Measurements from ENCODE around the gene TYMS. TPM values are rescaled to one million over a fixed set of nuclear protein-coding genes. Genes with fewer than 3 reads are reported as not detected.

Gene TYMS
- total RNA-seq, 1 experiment from 2014 or later = 149 TPM

DNA sequence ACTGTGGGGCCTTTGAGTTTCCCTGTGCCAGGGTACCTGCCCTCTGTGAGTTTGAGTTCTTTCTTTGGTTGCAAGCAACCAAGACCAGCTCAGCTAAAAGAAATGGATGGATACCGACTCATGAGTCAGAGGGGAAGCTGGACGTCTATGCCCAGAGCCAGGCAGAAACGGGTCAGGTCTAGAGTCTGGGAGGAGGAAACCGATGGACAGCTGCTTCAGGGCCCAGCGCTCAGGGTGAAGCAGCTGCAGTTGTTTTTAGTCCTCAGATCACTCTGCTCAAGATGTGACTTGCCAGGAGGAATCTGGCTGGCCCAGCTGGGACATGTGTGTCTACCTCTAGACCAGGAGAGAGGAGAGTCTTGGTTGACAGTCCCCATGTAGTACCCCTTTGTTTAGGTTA, 10.1 kb upstream of the TYMS start:
- Histone ChIP-seq H3K4me2 (no peak overlapping the region), H3K36me3 (ENCODE audit: low read depth) (no peaks in the 10 kb centered on the region), H3K27ac (no peak overlapping the region), H3K4me1 (replicated peaks; ENCODE audit: insufficient read depth) (no peaks in the 10 kb centered on the region; the same call in 1 of the 2 replicates), H2AFZ (no peak overlapping the region), H4K20me1 (ENCODE audit: insufficient read depth) (no peaks in the 10 kb centered on the region), H3F3A (ENCODE audit: insufficient read depth, low read depth) (no peaks in the 10 kb centered on the region), H3K4me3 (no peak overlapping the region), H3K9me3 (ENCODE audit: insufficient read depth, low read depth) (no peaks in the 10 kb centered on the region), H3K9me2 (ENCODE audit: insufficient read depth) (no peaks in the 10 kb centered on the region), H3K79me2 (ENCODE audit: low read depth) (no peaks in the 10 kb centered on the region), H3K27me3 (ENCODE audit: insufficient read depth, low read depth) (no peaks in the 10 kb centered on the region)
- intact Hi-C loops (cut with micrococcal nuclease; ENCODE audit: unreplicated experiment) = no loop called here
- BruUV-seq (replicated peaks) = no TSS peak
- ChIA-PET POLR2A (ENCODE audit: unreplicated experiment) (no interaction called here), CTCF (no interaction called here)
- DNase-seq = no peak
- TF ChIP-seq, protein P1, sequence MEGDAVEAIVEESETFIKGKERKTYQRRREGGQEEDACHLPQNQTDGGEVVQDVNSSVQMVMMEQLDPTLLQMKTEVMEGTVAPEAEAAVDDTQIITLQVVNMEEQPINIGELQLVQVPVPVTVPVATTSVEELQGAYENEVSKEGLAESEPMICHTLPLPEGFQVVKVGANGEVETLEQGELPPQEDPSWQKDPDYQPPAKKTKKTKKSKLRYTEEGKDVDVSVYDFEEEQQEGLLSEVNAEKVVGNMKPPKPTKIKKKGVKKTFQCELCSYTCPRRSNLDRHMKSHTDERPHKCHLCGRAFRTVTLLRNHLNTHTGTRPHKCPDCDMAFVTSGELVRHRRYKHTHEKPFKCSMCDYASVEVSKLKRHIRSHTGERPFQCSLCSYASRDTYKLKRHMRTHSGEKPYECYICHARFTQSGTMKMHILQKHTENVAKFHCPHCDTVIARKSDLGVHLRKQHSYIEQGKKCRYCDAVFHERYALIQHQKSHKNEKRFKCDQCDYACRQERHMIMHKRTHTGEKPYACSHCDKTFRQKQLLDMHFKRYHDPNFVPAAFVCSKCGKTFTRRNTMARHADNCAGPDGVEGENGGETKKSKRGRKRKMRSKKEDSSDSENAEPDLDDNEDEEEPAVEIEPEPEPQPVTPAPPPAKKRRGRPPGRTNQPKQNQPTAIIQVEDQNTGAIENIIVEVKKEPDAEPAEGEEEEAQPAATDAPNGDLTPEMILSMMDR (conservative IDR thresholded peaks at IDR 0.05) = no peak
- TF ChIP-seq EZH2 (IDR thresholded peaks at IDR 0.05; ENCODE audit: low read depth) = no peak

DNA sequence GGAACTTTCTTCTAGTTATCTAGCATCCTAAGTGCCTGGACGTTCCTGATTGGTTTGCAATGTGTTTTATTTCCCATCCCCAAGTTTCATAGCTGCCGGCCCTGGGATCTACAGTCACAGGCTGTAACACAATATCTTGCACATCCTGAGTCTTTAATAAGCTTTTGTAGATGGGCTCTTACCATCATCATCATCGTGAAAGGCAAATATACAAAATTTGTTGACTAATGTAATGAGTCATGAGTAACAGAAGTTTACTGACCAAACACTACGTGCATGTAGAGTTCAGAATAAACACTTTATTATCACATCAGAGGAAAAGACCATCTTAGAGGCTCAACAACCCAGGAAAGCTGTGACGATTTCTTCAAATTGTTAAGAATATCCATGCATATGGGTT, 8.1 kb upstream of the TYMS start:
- CTCF ChIA-PET = no interaction called here
- Histone ChIP-seq H3K27me3 (ENCODE audit: insufficient read depth, low read depth) (no peaks in the 10 kb centered on the region), H3K9me2 (ENCODE audit: insufficient read depth) (no peaks in the 10 kb centered on the region), H3K79me2 (ENCODE audit: low read depth) (no peaks in the 10 kb centered on the region), H3K36me3 (ENCODE audit: low read depth) (no peaks in the 10 kb centered on the region), H3K4me3 (no peak overlapping the region), H3K4me1 (replicated peaks; ENCODE audit: insufficient read depth) (no peaks in the 10 kb centered on the region; the same call in 1 of the 2 replicates), H3F3A (ENCODE audit: insufficient read depth, low read depth) (no peaks in the 10 kb centered on the region), H2AFZ (no peak overlapping the region), H3K9me3 (ENCODE audit: insufficient read depth, low read depth) (no peaks in the 10 kb centered on the region), H3K4me2 (no peak overlapping the region), H4K20me1 (ENCODE audit: insufficient read depth) (no peaks in the 10 kb centered on the region), H3K27ac (no peak overlapping the region)
- BruUV-seq (replicated peaks) = no TSS peak
- POLR2A ChIA-PET (ENCODE audit: unreplicated experiment) = no interaction called here
- intact Hi-C loops (cut with micrococcal nuclease; ENCODE audit: unreplicated experiment) = no loop called here
- no peak for DNase-seq
- TF ChIP-seq, protein P1 (conservative IDR thresholded peaks at IDR 0.05) = no peak
- TF ChIP-seq EZH2 (IDR thresholded peaks at IDR 0.05; ENCODE audit: low read depth) = no peak

DNA sequence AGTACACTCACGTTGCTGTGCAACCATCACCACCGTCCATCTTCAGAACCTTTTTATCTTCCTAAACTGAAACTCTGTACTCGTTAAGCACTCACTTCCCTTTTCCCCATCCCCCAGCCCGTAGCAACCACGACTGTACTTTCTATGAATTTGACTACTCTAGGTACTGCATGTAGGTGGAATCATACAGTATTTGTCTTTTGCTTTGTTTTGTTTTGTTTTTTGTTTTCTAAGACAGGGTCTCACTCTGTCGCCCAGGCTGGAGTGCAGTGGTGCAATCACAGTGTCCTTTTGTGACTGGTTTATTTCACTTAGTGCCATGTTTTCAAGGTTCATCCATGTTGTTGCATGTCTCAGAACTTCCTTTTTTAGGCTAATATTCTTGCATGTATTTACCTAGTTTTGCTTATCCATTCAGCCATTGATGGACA, 7.0 kb upstream of the TYMS start:
- no peaks in the 10 kb centered on the region for H3K36me3 ChIP-seq (ENCODE audit: low read depth)
- no peaks in the 10 kb centered on the region for H3K9me3 ChIP-seq (ENCODE audit: insufficient read depth, low read depth)
- H3K4me1 ChIP-seq (replicated peaks; ENCODE audit: insufficient read depth) = no peaks in the 10 kb centered on the region; the same call in 1 of the 2 replicates
- no peak overlapping the region for H3K4me3 ChIP-seq
- no peaks in the 10 kb centered on the region for H4K20me1 ChIP-seq (ENCODE audit: insufficient read depth)
- ChIA-PET CTCF (no interaction called here), POLR2A (ENCODE audit: unreplicated experiment) (no interaction called here)
- intact Hi-C loops (cut with micrococcal nuclease; ENCODE audit: unreplicated experiment) = no loop called here
- no peak overlapping the region for H2AFZ ChIP-seq
- no TSS peak for BruUV-seq (replicated peaks)
- no peaks in the 10 kb centered on the region for H3K79me2 ChIP-seq (ENCODE audit: low read depth)
- no peaks in the 10 kb centered on the region for H3F3A ChIP-seq (ENCODE audit: insufficient read depth, low read depth)
- H3K9me2 ChIP-seq (ENCODE audit: insufficient read depth) = no peaks in the 10 kb centered on the region
- no peak overlapping the region for H3K27ac ChIP-seq
- DNase-seq = no peak
- no peak overlapping the region for H3K4me2 ChIP-seq
- H3K27me3 ChIP-seq (ENCODE audit: insufficient read depth, low read depth) = no peaks in the 10 kb centered on the region
- TF ChIP-seq, protein P1 (conservative IDR thresholded peaks at IDR 0.05) = no peak
- TF ChIP-seq EZH2 (IDR thresholded peaks at IDR 0.05; ENCODE audit: low read depth) = no peak
